ENCODE data around the gene JTB. TPM values are rescaled to one million over a fixed set of nuclear protein-coding genes. Genes with fewer than 3 reads are reported as not detected.

Gene JTB
- total and polyA plus RNA-seq, 9 of the 15 experiments (the other 6 are each of a cell fraction or from before 2014, with no cell fraction given) = 24.7 to 308 (median 151) TPM

GRCh38 chr1:153958111-153958960, 19.1 kb downstream of the JTB start, which contains the start of gene CRTC2 (continued):
- TF ChIP-seq CHD7 (IDR thresholded peaks at IDR 0.05; ENCODE audit: low read depth, low read length) = no peak
- TF ChIP-seq SIX5 (IDR thresholded peaks at IDR 0.05; ENCODE audit: borderline replicate concordance in 1 of 2, insufficient read depth in 1 of 2, low read depth in 1 of 2, low read length in 2 of 2) = peak; percentile 99 to 100
- no peak for TF ChIP-seq NONO (IDR thresholded peaks at IDR 0.05; ENCODE audit: low read depth in 2 of 2, low read length in 1 of 2)
- TF ChIP-seq ZNF551 (CRISPR knock-in tag; IDR thresholded peaks at IDR 0.05) = no peak
- peak; percentile 93 for TF ChIP-seq ELF4 (CRISPR knock-in tag; IDR thresholded peaks at IDR 0.05)
- peak; percentile 30; the same call in 1 of the 2 replicates for TF ChIP-seq SIN3B (IDR thresholded peaks at IDR 0.05; ENCODE audit: low read depth)
- TF ChIP-seq, protein P1, sequence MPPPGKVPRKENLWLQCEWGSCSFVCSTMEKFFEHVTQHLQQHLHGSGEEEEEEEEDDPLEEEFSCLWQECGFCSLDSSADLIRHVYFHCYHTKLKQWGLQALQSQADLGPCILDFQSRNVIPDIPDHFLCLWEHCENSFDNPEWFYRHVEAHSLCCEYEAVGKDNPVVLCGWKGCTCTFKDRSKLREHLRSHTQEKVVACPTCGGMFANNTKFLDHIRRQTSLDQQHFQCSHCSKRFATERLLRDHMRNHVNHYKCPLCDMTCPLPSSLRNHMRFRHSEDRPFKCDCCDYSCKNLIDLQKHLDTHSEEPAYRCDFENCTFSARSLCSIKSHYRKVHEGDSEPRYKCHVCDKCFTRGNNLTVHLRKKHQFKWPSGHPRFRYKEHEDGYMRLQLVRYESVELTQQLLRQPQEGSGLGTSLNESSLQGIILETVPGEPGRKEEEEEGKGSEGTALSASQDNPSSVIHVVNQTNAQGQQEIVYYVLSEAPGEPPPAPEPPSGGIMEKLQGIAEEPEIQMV (tag; conservative IDR thresholded peaks at IDR 0.05; ENCODE audit: low read depth) = no peak
- 0 out of 2 replicates have a peak, but pooled peaks have one; percentile 22 for TF ChIP-seq ZNF232 (CRISPR knock-in tag; IDR thresholded peaks at IDR 0.05)
- no peak for TF ChIP-seq ZNF347 (CRISPR knock-in tag; IDR thresholded peaks at IDR 0.05; ENCODE audit: low read depth)
- no peak for TF ChIP-seq XRCC3 (IDR thresholded peaks at IDR 0.05)
- TF ChIP-seq SMAD4 (CRISPR knock-in tag; conservative IDR thresholded peaks at IDR 0.05) = peak; percentile 66; the same call in 1 of the 2 replicates
- TF ChIP-seq SMARCE1 (IDR thresholded peaks at IDR 0.05) = 0 out of 2 replicates have a peak, but pooled peaks have one; percentile 55
- TF ChIP-seq ZNF212 (CRISPR knock-in tag; IDR thresholded peaks at IDR 0.05) = no peak; the same call in 1 of the 2 replicates
